Activated T-cell treated with anti-CD3 and anti-CD28 coated beads for 4 hours (primary cell): Measurements from ENCODE around the gene TIMM21.

Experiments used
- DNase-seq: peaks from one replicate; pipeline ENCODE4 v3.0.0-alpha.2; 2020

TIMM21 gene, protein sequence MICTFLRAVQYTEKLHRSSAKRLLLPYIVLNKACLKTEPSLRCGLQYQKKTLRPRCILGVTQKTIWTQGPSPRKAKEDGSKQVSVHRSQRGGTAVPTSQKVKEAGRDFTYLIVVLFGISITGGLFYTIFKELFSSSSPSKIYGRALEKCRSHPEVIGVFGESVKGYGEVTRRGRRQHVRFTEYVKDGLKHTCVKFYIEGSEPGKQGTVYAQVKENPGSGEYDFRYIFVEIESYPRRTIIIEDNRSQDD

GRCh38 chr18:74147779-74148542 is at the start of gene TIMM21, which contains the start of gene FBXO15:
Gene TIMM21 (plus strand): TSS chr18:74148523. CDS start chr18:74148809, 286 bp downstream.
Gene FBXO15 (minus strand): TSS chr18:74147834. CDS start chr18:74147785, 49 bp downstream.
- peak; percentile 91 for DNase-seq

DNA sequence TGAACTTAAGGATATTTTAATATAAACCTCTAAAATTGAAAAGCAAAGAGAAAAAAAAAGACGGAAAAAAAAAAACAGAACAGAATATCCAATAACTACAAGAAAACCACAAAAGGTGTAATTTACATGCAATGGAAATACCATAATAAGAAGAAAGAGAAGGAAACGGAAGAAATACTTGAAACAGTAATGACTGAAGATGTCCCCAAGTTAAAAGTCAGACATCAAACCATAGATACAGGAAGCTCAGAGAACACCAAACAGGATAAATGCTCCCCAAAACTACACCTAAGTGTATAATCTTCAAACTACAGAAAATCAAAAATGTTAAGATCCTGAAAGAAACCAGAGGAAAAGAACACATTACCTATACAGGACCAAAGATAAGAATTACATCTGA is 39.9 kb upstream of the TIMM21 start:
- no peak for DNase-seq

GRCh38 chr18:74110149-74110548 is 38.2 kb upstream of the TIMM21 start:
- no peak for DNase-seq

DNA sequence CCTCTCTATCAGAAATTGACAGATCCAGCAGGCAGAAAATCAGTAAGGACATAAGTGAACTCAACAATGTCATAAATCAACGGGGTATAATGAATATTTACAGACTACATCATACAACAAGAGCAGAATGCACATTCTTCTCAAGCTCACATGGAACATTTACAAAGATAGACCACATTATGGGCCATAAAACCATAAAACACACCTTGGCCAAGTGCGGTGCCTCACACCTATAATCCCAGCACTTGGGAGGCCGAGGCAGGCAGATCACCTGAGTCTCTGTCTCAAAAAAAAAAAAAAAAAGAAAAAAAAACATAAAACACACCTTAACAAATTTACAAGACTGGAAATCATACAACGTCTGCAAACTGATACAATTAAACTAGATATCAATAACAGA is 37.3 kb upstream of the TIMM21 start:
- DNase-seq, result no peak

- DNase-seq, result no peak
Measured at GRCh38 chr18:74113711-74114110, 34.6 kb upstream of the TIMM21 start.

- DNase-seq, result no peak
Measured at GRCh38 chr18:74114116-74114515, 34.2 kb upstream of the TIMM21 start.

DNA sequence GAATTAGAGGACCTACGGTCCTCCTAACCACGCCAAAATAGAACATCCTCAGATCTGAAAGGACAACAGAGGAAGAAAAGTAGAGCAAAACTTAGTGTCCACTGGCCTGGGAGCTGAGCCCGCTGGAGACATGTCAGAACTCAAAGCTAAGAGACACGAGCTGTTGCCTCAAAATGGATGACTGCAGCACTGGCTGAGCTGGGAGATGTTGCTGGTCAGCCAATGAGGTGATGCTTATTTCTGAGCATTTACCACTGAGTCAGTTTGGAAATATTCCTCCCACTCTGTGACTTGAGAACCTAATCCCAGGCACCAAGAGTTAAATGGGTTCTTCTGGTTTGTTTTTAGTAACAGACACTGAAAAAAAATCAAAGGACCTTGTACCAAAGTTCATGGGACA is 33.3 kb upstream of the TIMM21 start:
- no peak for DNase-seq

DNA sequence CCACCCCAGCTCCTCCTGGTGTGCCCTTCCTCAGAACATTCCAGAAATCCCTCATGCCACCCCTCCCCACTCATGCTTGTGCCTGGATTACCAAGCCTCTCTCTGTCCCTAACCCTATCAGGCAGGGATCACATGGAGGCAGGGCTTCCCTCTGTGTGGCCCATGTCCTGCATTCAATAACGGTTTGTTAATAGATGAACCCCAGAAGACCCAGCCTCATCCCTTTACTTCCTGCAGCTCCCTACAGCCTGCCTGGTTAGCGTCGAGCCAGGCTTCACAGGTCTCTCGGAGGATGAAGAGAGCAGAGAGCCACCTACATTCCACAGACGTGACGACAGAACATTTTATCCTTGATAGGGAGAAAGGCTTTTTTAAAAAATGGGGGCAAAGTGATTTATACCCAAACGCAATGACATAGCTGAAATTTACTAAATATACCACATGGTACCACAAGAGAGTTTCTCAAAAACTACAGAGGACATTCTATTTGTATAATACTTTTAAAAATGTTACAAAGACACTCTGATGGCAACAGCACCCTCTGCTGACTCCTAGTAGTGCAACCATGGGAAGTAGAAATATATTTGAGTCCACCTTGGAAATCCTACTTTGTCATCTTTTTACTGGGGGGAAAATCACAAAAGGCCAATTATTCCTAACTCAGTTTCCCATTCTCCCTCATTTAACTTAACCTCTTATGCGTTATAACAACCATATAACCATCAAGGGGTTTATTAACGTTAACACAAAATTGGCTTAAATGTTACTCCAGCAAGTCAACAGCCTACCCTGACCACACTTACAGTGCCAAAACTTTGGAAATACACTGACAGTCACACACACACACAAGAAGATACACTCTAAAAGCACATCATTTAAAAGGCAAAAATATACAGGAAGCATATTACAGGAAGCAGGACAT is 31.4 kb upstream of the TIMM21 start:
- DNase-seq, result no peak

GRCh38 chr18:74123200-74123599 is 25.1 kb upstream of the TIMM21 start:
- DNase-seq, result no peak

- DNase-seq, result no peak
Measured at GRCh38 chr18:74124642-74125041, 23.7 kb upstream of the TIMM21 start.

- no peak for DNase-seq
Measured at GRCh38 chr18:74126684-74127655, 21.4 kb upstream of the TIMM21 start.

DNA sequence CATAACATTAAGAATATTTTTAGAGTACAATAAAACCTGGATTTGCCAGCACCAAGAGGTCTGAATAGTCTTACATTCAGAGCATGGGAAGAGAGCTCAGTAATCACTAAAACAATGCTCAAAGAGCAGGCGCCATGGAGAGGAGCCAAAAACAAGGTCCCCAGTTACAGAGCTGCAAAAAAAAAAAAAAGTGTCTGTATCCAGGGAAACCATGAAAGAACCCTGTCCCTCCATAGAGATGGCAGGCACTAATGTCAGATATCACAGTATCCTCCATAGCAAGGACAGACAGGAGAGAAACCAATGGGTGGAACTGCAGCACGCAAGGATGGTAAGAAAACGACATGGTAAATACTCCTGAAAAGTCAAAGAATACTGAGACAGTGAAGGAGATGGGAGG is 20.2 kb upstream of the TIMM21 start:
- DNase-seq, result no peak

DNA sequence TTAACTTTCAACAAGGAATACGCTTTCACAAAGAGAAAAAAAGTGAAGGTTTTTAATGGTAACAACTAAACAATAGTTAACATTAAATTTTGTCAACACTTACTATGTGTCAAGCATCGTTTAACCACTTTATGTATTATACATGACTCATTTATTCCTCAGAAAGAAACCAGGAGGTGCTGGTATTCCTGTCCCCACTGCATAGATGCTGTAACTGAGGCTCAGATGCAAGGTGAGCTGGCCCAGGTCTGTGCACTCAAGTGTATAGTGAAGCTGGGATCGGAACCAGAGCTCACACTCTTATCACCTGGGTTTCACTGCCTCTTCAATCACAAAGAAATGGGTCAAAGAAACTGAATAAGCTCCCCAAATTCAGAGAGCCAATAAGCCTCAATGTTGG is 17.2 kb upstream of the TIMM21 start:
- no peak for DNase-seq

DNA sequence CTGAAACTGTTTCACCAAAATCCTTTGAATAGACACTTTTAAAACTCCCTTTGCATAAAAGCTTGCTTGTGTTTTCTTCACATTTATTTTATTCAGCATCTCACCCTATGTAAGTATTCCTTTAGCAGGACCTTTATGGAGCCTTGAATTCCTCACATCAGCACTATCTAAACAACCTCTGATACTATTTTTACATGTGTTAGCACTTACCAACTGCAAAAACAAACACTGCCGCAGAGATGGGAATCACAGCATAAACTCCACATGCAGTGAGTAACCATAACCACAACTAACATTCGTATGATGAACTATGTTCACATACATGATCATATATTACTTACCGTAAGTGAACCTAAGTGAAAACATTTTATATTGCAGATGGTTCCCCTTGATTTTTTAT is 16.1 kb upstream of the TIMM21 start:
- DNase-seq, result no peak

DNA sequence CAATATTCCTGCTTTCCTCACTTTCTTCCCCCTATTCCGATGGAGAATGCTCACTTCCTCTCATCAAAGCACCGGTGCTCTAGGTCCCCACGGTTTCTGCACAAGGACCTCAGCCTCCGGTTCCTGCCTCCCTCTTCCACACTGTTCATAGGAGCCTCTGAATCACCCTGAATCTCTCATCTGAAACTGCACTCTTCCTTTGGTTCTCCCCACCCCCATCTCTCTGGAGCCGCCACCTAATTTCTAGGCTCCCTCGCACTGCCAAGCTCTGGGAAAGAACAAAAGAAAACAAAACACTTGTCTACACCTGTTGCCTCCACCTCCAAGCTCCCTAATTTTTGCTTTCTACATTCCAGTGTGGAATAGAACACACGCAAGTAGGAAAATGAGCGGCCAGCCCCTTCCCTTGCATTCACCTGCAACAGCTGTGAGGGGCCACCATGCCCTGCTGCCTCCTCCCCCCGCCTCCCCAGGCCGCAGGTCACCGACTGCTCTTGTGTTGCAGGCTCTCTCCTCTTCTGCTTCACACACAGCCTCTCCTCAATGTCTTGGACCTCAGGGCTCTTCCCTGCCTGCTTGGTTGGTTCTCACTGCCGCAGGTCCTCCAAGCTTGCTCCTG is 10.3 kb upstream of the TIMM21 start:
- no peak for DNase-seq

DNA sequence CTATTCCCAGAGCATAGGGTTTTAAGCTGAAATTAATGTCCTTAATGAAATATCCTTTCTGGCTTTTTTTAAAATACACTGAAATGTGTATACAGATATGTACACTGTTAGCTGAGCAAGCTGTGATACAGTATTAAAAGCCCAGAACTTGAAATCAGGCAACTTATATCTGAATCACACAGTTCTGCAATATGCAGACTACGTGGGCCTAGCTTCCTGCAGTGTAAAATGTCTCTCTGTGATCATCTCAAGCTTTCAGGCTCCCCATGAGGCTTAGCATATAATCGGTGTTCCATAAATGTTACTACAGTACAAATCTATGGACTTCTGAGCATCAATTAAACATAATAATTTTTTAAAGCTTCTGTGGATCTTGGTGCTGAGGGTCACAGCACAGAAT is 8.9 kb upstream of the TIMM21 start:
- DNase-seq, result no peak

DNA sequence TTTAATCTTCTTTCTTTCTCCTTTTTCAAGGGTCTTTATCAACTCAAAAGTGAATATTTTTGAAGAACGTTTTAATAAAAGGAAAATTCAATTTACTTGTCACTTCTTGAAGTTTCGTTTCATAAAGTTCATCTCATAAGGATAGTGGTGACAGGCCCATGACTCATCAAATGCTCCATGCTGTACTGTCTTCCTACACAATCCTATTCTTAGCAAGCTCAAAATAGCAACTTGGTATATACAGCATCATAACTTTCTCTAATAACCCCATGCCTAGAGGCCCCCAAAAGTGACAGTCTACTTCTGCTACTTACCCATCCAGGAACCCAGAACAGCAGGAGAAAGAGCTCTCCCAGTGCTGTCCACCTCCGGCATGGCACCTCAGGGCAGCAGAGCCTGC is 8.4 kb upstream of the TIMM21 start:
- no peak for DNase-seq

DNA sequence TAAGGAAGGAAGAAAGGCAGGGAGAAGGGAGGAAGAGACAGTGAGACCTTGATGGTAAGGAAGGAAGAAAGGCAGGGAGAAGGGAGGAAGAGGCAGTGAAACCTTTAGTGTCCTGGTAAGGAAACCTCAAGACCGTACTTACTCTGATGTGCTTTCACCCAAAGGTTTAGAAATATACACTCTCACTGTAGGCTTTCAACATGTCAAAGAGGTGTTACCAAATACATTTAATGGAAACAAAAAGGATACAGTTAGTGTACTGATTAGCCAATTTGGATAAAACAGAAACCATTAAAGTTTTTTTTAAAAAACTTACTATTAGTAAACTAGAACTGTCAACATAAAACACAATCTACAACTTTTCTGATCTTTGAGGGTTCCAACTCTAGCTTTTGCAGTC is 7.7 kb upstream of the TIMM21 start:
- no peak for DNase-seq

DNA sequence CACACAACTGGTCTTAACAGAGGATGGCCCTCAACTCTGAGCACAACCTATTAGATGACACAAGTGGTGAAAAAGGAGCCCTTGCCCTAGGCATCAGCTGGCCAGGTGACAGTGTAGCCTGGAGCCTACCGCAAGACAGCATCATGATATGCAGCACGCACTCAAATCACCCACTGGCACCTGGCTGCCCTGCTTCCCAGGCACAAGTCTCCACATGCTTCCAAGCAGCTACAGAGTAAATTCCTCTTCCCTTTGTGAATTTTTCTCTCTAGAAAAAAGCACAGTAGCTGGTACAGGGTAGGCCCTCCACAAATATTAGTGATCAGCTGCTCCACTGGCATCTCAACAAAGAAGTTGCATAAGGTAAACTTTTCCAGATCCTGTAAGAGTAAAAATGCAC is 6.7 kb upstream of the TIMM21 start:
- DNase-seq, result no peak

DNA sequence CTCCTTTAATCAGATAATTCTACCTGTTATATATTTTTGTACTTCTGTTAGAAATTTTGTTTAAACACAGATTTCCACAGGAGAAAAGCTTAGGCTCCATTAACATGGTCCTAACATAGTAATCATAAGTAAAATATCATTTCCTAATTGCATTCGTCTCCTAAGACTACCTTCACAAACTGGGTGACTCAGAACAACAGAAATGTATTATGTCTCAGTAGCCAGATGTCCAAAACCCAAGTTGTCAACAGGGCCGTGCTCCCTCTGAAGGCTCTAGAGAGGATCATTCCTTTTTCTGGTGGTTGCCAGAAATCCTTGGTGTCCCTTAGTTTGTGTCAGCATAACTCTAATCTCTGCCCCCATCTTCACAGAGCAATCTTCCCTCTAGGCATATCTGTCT is 6.1 kb upstream of the TIMM21 start:
- no peak for DNase-seq

DNA sequence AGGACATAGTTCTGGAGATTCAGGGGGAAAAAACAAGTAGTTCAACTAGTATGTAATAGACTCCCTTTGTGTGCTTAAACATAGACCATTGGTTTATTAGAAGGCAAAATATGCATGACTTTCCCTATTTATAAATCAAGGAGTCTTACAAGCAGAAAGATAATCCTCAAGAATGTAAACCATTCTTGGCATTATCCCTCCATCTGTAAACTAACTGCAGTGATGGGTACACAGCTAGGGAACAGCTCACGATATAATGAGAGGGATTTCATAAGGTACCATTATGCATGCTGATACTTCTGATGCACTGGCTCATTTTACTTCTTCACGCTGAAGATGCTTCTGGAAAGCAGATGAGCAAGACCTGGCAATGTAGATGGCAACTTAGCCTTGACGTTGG is 1.6 kb upstream of the TIMM21 start:
- no peak for DNase-seq

DNA sequence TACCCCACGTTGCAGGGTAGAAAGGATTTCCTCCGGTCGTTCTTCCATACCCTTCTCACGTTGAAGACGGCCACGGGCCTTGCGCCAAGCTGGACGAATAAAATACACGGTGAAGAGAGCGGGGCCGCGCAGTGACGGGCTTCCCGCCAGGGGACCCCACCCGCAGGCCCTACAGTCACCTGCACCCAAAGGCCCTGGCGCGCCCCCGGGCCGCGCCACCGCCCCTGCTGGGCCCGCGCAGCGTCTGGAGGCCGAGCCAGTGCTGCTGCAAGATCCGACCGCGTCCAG is 888 bp upstream of the TIMM21 start:
- DNase-seq, result no peak
